Mucosa of descending colon (tissue), 3 donors: Measurements from ENCODE around the gene CNTN4. TPM values are rescaled to one million over a fixed set of nuclear protein-coding genes. Genes with fewer than 3 reads are reported as not detected.

ENCODE experiments used
- ATAC-seq: fragments of 200-7000 bp; cut with Tn5 transposase; one replicate; pipeline ENCODE4 v1.9.1; 2020; ENCODE audit warnings: mild to moderate bottlenecking, moderate library complexity
- DNase-seq, 3 donors: peaks; one replicate each; pipeline ENCODE4 v3.0.0-alpha.2; 2020
- H3K36me3 ChIP-seq: fragments of 200-600 bp; one replicate; pipeline ENCODE4 v1.8.0; 2021; ENCODE audit warnings: low read depth, mild to moderate bottlenecking
- H3K4me1 ChIP-seq: fragments of 200-600 bp; one replicate; pipeline ENCODE4 v1.8.0; 2021; ENCODE audit warnings: low read depth, mild to moderate bottlenecking
- H3K4me3 ChIP-seq: fragments of 200-600 bp; one replicate; pipeline ENCODE4 v1.8.0; 2021; ENCODE audit warnings: mild to moderate bottlenecking
- H3K9me3 ChIP-seq: fragments of 200-600 bp; one replicate; pipeline ENCODE4 v1.8.0; 2021; ENCODE audit warnings: mild to moderate bottlenecking
- CTCF ChIP-seq: fragments of 200-600 bp; IDR thresholded peaks from one replicate; pipeline ENCODE4 v1.8.0; 2022; ENCODE audit warnings: antibody characterized with exemption, mild to moderate bottlenecking
- intact Hi-C, 2 donors: fragments of 100-400 bp; cut with DNase I in 1 of 2; cut with micrococcal nuclease in 1 of 2; formaldehyde crosslinking; loops; one replicate each; pipeline versions ENCODE4 v1.11.0 to v1.11.1; 2022; cut with DNase I, micrococcal nuclease
- total RNA-seq, 3 donors: library from RNA; stranded (reverse); fragmentation: NEBNext Ultra II Directional in 2 of 3; extraction: Animal tissue kit (Norgen Biotek cat#: 25700) in 2 of 3; gene quantifications; one replicate each; pipeline versions ENCODE4 v1.2.1 to v1.2.4, GENCODE V29; 2021 to 2023
- donor health status: DM: no; HTN: no; CAD: no; lungs with moderate emphysema.
- donor health status: DM: no; HTN: no; CAD: no.
- donor health status: DM: no; HTN: yes; CAD: no.

CNTN4 gene
- total RNA-seq, 3 donors from 2014 or later: 7.8 to 41.1 (median 13.4) TPM

- no peak for TF ChIP-seq CTCF
- DNase-seq (no peak), ATAC-seq (no peak)
- Histone ChIP-seq H3K4me3 (no peak overlapping the region), H3K9me3 (no peaks in the 10 kb centered on the region), H3K4me1 (no peaks in the 10 kb centered on the region), H3K36me3 (no peaks in the 10 kb centered on the region)
- intact Hi-C loops: no loop called here
Measured at GRCh38 chr3:2823437-2824211, 725.0 kb downstream of the CNTN4 start.

GRCh38 chr3:2826036-2826435 is 727.4 kb downstream of the CNTN4 start:
- H3K4me3 ChIP-seq: no peak overlapping the region
- H3K36me3 ChIP-seq: no peaks in the 10 kb centered on the region
- intact Hi-C loops: no loop called here
- TF ChIP-seq CTCF: no peak
- DNase-seq: no peak
- no peaks in the 10 kb centered on the region for H3K9me3 ChIP-seq
- no peak for ATAC-seq
- no peaks in the 10 kb centered on the region for H3K4me1 ChIP-seq

GRCh38 chr3:2826453-2826852 is 727.8 kb downstream of the CNTN4 start:
- no peak for TF ChIP-seq CTCF
- H3K36me3 ChIP-seq: no peaks in the 10 kb centered on the region
- no peaks in the 10 kb centered on the region for H3K9me3 ChIP-seq
- H3K4me3 ChIP-seq: no peak overlapping the region
- DNase-seq (no peak), ATAC-seq (no peak)
- intact Hi-C loops: no loop called here
- no peaks in the 10 kb centered on the region for H3K4me1 ChIP-seq

- ATAC-seq: no peak
- no peak for TF ChIP-seq CTCF
- no peaks in the 10 kb centered on the region for H3K4me1 ChIP-seq
- no peak for DNase-seq
- no peaks in the 10 kb centered on the region for H3K36me3 ChIP-seq
- no peaks in the 10 kb centered on the region for H3K9me3 ChIP-seq
- no peak overlapping the region for H3K4me3 ChIP-seq
- intact Hi-C loops: no loop called here
Measured at GRCh38 chr3:2837239-2837638, 738.6 kb downstream of the CNTN4 start.

- intact Hi-C loops: no loop called here
- no peaks in the 10 kb centered on the region for H3K36me3 ChIP-seq
- TF ChIP-seq CTCF: no peak
- no peak overlapping the region for H3K4me3 ChIP-seq
- no peaks in the 10 kb centered on the region for H3K4me1 ChIP-seq
- DNase-seq (no peak), ATAC-seq (no peak)
- no peaks in the 10 kb centered on the region for H3K9me3 ChIP-seq
Measured at GRCh38 chr3:2837910-2838309, 739.2 kb downstream of the CNTN4 start.
